GM12875 (cell line): ENCODE measurements around the gene ANKLE2.
"Not testable (repeated sequence)": the region's sequence is repeated elsewhere in the genome, so short reads cannot be mapped to it uniquely, and the experiment has no call there.

Experiments used
- H3K4me3 ChIP-seq: one replicate; pipeline ENCODE4 v1.5.1; 2011; ENCODE audit warnings: low read depth, low read length, control low read depth
- CTCF ChIP-seq: IDR thresholded peaks from 2 replicates; pipeline ENCODE4 v1.5.1; 2011; ENCODE audit warnings: low read depth, mild to moderate bottlenecking, control low read depth, inconsistent platforms, low read length, moderate library complexity, borderline replicate concordance; ENCODE audit not compliant: insufficient read depth

The ANKLE2 gene

GRCh38 chr12:132803125-132803524 lies 41.5 kb upstream of the ANKLE2 start:
- TF ChIP-seq CTCF: no peak
- no peak overlapping the region for H3K4me3 ChIP-seq

- no peak for TF ChIP-seq CTCF
- no peak overlapping the region for H3K4me3 ChIP-seq
These were observed 40.1 kb upstream of the ANKLE2 start for GRCh38 chr12:132801741-132802140.

GRCh38 chr12:132798836-132799235 lies 37.2 kb upstream of the ANKLE2 start:
- H3K4me3 ChIP-seq: no peak overlapping the region
- no peak for TF ChIP-seq CTCF

- no peak for TF ChIP-seq CTCF
- no peak overlapping the region for H3K4me3 ChIP-seq
These were observed 36.4 kb upstream of the ANKLE2 start for GRCh38 chr12:132797820-132798570.

- TF ChIP-seq CTCF: no peak
- no peak overlapping the region for H3K4me3 ChIP-seq
These were observed 34.2 kb upstream of the ANKLE2 start for GRCh38 chr12:132795847-132796246.

GRCh38 chr12:132791940-132792339 lies 30.3 kb upstream of the ANKLE2 start:
- H3K4me3 ChIP-seq: not testable (repeated sequence)

GRCh38 chr12:132789099-132789471 lies 27.5 kb upstream of the ANKLE2 start:
- no peak for TF ChIP-seq CTCF
- H3K4me3 ChIP-seq: no peak overlapping the region
